ENCODE data around the gene ITLN1. TPM values are rescaled to one million over a fixed set of nuclear protein-coding genes. Genes with fewer than 3 reads are reported as not detected.
A peak's percentile ranks its signal among the peaks of the same experiment; 100 is the strongest.

ITLN1 gene
- total RNA-seq, 2 donors from 2014 or later, result not detected

- DNase-seq (ENCODE audit: low spot score in 2 of 2), result no peak
- Mint-ChIP-seq H3K36me3 (peaks cover 0 to 7% of the 10 kb centered on the region in 2 donors), H3K27ac (no peak overlapping the region)
Measured at GRCh38 chr1:160841079-160841478, 43.9 kb downstream of the ITLN1 start.

DNA sequence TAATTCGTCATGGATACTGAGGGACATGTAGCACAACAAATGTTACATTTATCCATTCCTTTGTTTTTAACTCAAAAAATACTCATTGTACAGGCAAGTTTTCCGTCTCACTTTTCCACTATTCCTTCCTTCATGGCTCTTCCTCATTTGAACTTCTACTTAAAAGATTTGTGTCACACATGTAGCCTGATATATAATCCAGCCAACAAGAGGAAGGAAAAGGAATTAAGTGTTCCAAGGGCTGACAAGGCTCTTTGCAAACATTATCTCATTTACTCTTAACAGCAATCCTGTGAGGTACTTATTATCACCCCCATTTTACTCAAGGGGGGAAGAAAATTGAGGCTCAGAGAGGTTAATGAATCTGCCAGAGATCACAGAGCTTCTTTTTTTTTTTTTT is 45.2 kb downstream of the ITLN1 start:
- H3K9me3 Mint-ChIP-seq, result no peaks in the 10 kb centered on the region
- H3K27ac Mint-ChIP-seq, result no peak overlapping the region
- DNase-seq (ENCODE audit: low spot score in 2 of 2) (no peak), ATAC-seq (no peak)
- H3K36me3 Mint-ChIP-seq, result no peaks in the 10 kb centered on the region

More at GRCh38 chr1:160841079-160841478, 43.9 kb downstream of the ITLN1 start:
- peaks cover 0 to 6% of the 10 kb centered on the region in 2 donors for H3K9me3 Mint-ChIP-seq
- no peak for ATAC-seq

DNA sequence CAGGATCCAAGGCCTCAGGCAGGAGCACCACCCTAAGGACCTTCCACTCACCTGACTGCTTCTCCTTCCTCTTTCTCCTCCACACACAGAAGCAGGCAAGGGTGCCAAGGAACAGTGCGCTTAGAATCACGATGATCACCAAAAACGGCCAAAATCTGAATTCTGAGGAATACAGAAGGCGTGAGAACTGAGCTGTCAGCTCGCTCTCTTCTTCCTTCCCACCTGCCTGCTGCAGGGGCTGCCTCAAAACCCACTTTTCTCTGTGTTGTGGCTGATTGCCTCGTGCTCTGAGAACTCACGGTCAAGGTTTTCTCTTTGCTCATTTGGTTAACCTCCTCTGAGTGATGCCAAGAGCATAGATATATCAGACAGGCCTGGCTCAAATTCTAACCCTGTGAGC is 46.1 kb downstream of the ITLN1 start:
- no peaks in the 10 kb centered on the region for H3K36me3 Mint-ChIP-seq
- H3K27ac Mint-ChIP-seq, result peak overlapping the region in 1 of 2 donors; percentile 44
- DNase-seq (ENCODE audit: low spot score in 2 of 2), result no peak
- no peaks in the 10 kb centered on the region for H3K9me3 Mint-ChIP-seq
- ATAC-seq, result no peak

GRCh38 chr1:160837558-160838205 is 47.3 kb downstream of the ITLN1 start:
- peak overlapping the region; percentile 83 to 98 for H3K27ac Mint-ChIP-seq
- H3K36me3 Mint-ChIP-seq, result no peaks in the 10 kb centered on the region
- ATAC-seq (peak; percentile 85 to 91), DNase-seq (ENCODE audit: low spot score in 2 of 2) (peak; percentile 63 to 79)
- H3K9me3 Mint-ChIP-seq, result no peaks in the 10 kb centered on the region

GRCh38 chr1:160836981-160837557 is 47.9 kb downstream of the ITLN1 start:
- Mint-ChIP-seq H3K27ac (peak overlapping the region; percentile 60 to 92), H3K9me3 (no peaks in the 10 kb centered on the region), H3K36me3 (no peaks in the 10 kb centered on the region)
- no peak for ATAC-seq
- DNase-seq (ENCODE audit: low spot score in 2 of 2), result no peak

DNA sequence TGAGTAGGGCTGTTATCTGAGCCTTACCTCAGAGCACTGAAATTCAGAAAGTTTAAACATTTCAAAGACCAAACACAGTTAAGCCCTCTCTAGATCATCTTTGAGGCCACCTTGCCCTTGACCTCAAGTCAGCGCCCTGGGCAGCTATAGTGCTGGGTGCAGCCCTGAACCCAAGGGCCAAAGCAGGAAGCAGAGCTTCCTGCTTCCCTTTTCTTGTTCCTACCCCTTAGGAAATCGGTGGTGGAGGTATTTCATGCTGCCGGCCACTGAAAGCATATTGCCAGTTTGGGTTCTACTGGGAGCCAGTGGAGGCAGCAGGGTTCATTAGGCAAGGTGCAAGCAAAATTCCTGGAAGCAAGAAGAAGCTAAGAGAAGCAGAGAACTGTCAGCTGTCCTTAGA is 48.4 kb downstream of the ITLN1 start:
- DNase-seq (ENCODE audit: low spot score in 2 of 2), result no peak
- H3K36me3 Mint-ChIP-seq, result no peaks in the 10 kb centered on the region
- H3K9me3 Mint-ChIP-seq, result no peaks in the 10 kb centered on the region
- H3K27ac Mint-ChIP-seq, result peak overlapping the region; percentile 60 to 92
- no peak for ATAC-seq

- ATAC-seq, result no peak
- no peaks in the 10 kb centered on the region for H3K36me3 Mint-ChIP-seq
- H3K27ac Mint-ChIP-seq, result peak overlapping the region in 1 of 2 donors; percentile 60
- DNase-seq (ENCODE audit: low spot score in 2 of 2), result no peak
- no peaks in the 10 kb centered on the region for H3K9me3 Mint-ChIP-seq
Measured at GRCh38 chr1:160835751-160836150, 49.2 kb downstream of the ITLN1 start.

DNA sequence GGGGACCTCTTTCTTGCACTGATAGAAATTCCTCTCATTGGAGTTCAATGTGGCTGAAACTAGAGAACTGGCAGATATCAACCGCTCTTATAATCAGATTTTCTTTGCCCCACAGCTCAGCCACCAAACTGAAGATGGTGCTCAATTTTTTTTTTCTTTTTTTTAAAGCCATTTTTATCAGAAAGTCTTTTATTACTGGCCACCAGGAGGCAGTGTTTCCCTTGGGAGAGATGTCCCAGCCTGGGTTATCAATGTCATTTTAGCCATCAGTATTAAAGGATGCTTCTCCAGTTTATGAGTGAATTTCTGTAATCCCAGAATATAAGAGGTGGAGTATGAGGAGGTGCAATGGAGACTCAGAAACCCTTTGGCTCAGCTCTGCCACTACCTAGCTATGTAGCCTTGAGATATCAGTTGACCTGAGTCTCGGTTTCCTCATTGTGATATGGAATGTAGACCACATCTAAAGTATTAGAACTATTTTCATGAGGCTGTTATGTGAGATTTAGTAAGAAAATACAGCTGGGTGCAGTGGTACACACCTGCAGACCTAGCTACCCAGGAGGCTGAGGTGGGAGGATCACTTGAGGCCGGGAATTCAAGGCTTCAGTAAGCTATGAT is 49.9 kb downstream of the ITLN1 start:
- Mint-ChIP-seq H3K27ac (peak overlapping the region in 1 of 2 donors; percentile 18), H3K36me3 (no peaks in the 10 kb centered on the region), H3K9me3 (no peaks in the 10 kb centered on the region)
- ATAC-seq (no peak), DNase-seq (ENCODE audit: low spot score in 2 of 2) (peak in 1 of 2 donors; percentile 58)

GRCh38 chr1:160830321-160831153 is 54.4 kb downstream of the ITLN1 start:
- DNase-seq (ENCODE audit: low spot score in 2 of 2) (peak in 1 of 2 donors; percentile 86), ATAC-seq (peak; percentile 81 to 91)
- H3K27ac Mint-ChIP-seq, result peak overlapping the region in 1 of 2 donors; percentile 53
- H3K9me3 Mint-ChIP-seq, result no peaks in the 10 kb centered on the region
- no peaks in the 10 kb centered on the region for H3K36me3 Mint-ChIP-seq

GRCh38 chr1:160829766-160830165 is 55.2 kb downstream of the ITLN1 start:
- Mint-ChIP-seq H3K27ac (peak overlapping the region in 1 of 2 donors; percentile 57), H3K9me3 (no peaks in the 10 kb centered on the region), H3K36me3 (no peaks in the 10 kb centered on the region)
- ATAC-seq (no peak), DNase-seq (ENCODE audit: low spot score in 2 of 2) (no peak)

DNA sequence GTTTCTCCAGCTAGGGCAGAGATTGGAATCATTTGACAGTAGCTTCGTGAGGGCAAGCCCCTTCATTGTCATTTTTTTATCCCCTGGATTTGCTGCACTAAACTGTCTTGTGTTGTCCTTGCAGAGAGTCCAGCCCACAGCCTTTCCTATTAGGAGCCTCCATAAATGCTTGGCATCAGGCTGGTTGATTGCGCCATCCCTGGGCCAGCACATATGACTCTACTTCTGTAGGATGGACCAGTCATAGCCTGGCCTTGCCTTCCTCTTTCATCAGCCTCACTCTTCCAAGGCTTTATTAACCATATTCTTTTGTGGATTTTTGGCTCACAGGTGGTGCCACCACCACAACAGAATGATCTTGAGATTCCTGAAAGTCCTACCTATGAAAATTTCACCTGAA is 57.6 kb downstream of the ITLN1 start:
- ATAC-seq, result no peak

GRCh38 chr1:160826546-160826945 is 58.4 kb downstream of the ITLN1 start:
- H3K9me3 Mint-ChIP-seq, result no peaks in the 10 kb centered on the region
- ATAC-seq, result no peak
- no peak for DNase-seq (ENCODE audit: low spot score in 2 of 2)
- H3K27ac Mint-ChIP-seq, result no peak overlapping the region
- no peaks in the 10 kb centered on the region for H3K36me3 Mint-ChIP-seq

More for the DNA sequence above, 57.6 kb downstream of the ITLN1 start:
- peak overlapping the region; percentile 4 to 48 for H3K27ac Mint-ChIP-seq
- DNase-seq (ENCODE audit: low spot score in 2 of 2), result no peak
- no peaks in the 10 kb centered on the region for H3K9me3 Mint-ChIP-seq
- no peaks in the 10 kb centered on the region for H3K36me3 Mint-ChIP-seq

Other genes with a start within 250 kb of the ITLN1 start
- 10 to 100 TPM; 84.3 to 96.3 TPM for gene SLAMF1, start 238.1 kb downstream of the ITLN1 start, total RNA-seq
- 100 to 1,000 TPM; 231 to 236 TPM for gene CD48, start 173.4 kb downstream of the ITLN1 start, total RNA-seq
- 100 to 1,000 TPM in 1 of 2 donors, 10 to 100 TPM in 1; 70.9 to 112 TPM for gene SLAMF7, start 145.9 kb downstream of the ITLN1 start, total RNA-seq
- 1 to 10 TPM; 5.2 to 9.7 TPM for gene LY9, start 89.0 kb downstream of the ITLN1 start, total RNA-seq
- under 1 TPM in 1 of 2 donors, not detected in 1; 0.36 TPM for gene CD244, start 22.3 kb downstream of the ITLN1 start, total RNA-seq
- not detected for gene ITLN2, start 69.6 kb upstream of the ITLN1 start, total RNA-seq
- 10 to 100 TPM; 26.0 to 63.6 TPM for gene F11R, start 136.0 kb upstream of the ITLN1 start, total RNA-seq
- 10 to 100 TPM; 59.3 to 66.8 TPM for gene TSTD1, start 153.8 kb upstream of the ITLN1 start, total RNA-seq
- gene USF1, start 160.8 kb upstream of the ITLN1 start, total RNA-seq, result 10 to 100 TPM; 50.8 to 90.6 TPM
- gene ARHGAP30, start 184.7 kb upstream of the ITLN1 start, total RNA-seq, result 100 to 1,000 TPM; 116 to 180 TPM
- gene NECTIN4, start 204.4 kb upstream of the ITLN1 start, total RNA-seq, result under 1 TPM in 1 of 2 donors, not detected in 1; 0.16 TPM
- gene KLHDC9, start 213.2 kb upstream of the ITLN1 start, total RNA-seq, result 1 to 10 TPM in 1 of 2 donors, not detected in 1; 2.2 TPM
- gene PFDN2, start 232.9 kb upstream of the ITLN1 start, total RNA-seq, result 100 to 1,000 TPM in 1 of 2 donors, 10 to 100 TPM in 1; 95.3 to 156 TPM
- gene NIT1, start 232.9 kb upstream of the ITLN1 start, total RNA-seq, result 10 to 100 TPM; 59.0 to 82.9 TPM
- 10 to 100 TPM; 40.1 to 41.8 TPM for gene DEDD, start 247.5 kb upstream of the ITLN1 start, total RNA-seq

Data from activated naive CD4-positive, alpha-beta T cell treated with anti-CD3 and anti-CD28 coated beads, Interleukin-2, amount 50 U/mL, for 72 hours (primary cell).